Measurements from ENCODE around the gene WDR54. TPM values are rescaled to one million over a fixed set of nuclear protein-coding genes. Genes with fewer than 3 reads are reported as not detected.

WDR54 gene
- total RNA-seq, 1 donor from 2014 or later, result 25.0 TPM

GRCh38 chr2:74375838-74376237 is 45.7 kb upstream of the WDR54 start:
- TF ChIP-seq CTCF (IDR thresholded peaks at IDR 0.05; ENCODE audit: unreplicated experiment), result no peak
- peak overlapping the region; percentile 36 for H3K27ac Mint-ChIP-seq
- no peaks in the 10 kb centered on the region for H3K27me3 Mint-ChIP-seq (ENCODE audit: low read depth)
- peaks cover 25% of the 10 kb centered on the region for H3K4me1 Mint-ChIP-seq
- no peak overlapping the region for H3K4me3 Mint-ChIP-seq
- H3K9me3 Mint-ChIP-seq, result no peaks in the 10 kb centered on the region
- peaks cover 5% of the 10 kb centered on the region for H3K36me3 Mint-ChIP-seq
- no peak for DNase-seq (ENCODE audit: low spot score in 2 of 2, unreplicated experiment in 2 of 2)

DNA sequence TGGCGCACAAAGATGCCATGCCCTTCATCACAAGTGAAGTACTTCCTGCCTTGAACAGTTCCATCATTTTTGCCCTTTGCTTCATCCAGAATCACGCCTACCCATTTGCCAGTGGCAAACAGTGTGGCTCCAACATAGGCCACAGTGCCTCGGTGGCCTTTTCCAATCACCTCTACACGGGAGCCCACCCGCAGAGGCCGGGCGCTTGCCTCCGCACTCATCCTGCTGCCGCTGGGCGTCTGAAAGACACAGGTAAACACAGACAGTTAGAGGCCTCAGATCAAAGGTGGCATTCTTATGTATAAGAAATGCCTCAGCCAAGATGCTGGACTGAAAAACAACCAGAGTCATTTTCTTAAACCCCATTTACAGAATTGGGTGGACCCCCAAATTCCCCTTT is 43.5 kb upstream of the WDR54 start:
- H3K27ac Mint-ChIP-seq, result no peak overlapping the region
- H3K36me3 Mint-ChIP-seq, result no peaks in the 10 kb centered on the region
- no peak overlapping the region for H3K4me3 Mint-ChIP-seq
- no peak for TF ChIP-seq CTCF (IDR thresholded peaks at IDR 0.05; ENCODE audit: unreplicated experiment)
- no peaks in the 10 kb centered on the region for H3K9me3 Mint-ChIP-seq
- H3K4me1 Mint-ChIP-seq, result peaks cover 25% of the 10 kb centered on the region
- no peaks in the 10 kb centered on the region for H3K27me3 Mint-ChIP-seq (ENCODE audit: low read depth)
- DNase-seq (ENCODE audit: low spot score in 2 of 2, unreplicated experiment in 2 of 2), result no peak

DNA sequence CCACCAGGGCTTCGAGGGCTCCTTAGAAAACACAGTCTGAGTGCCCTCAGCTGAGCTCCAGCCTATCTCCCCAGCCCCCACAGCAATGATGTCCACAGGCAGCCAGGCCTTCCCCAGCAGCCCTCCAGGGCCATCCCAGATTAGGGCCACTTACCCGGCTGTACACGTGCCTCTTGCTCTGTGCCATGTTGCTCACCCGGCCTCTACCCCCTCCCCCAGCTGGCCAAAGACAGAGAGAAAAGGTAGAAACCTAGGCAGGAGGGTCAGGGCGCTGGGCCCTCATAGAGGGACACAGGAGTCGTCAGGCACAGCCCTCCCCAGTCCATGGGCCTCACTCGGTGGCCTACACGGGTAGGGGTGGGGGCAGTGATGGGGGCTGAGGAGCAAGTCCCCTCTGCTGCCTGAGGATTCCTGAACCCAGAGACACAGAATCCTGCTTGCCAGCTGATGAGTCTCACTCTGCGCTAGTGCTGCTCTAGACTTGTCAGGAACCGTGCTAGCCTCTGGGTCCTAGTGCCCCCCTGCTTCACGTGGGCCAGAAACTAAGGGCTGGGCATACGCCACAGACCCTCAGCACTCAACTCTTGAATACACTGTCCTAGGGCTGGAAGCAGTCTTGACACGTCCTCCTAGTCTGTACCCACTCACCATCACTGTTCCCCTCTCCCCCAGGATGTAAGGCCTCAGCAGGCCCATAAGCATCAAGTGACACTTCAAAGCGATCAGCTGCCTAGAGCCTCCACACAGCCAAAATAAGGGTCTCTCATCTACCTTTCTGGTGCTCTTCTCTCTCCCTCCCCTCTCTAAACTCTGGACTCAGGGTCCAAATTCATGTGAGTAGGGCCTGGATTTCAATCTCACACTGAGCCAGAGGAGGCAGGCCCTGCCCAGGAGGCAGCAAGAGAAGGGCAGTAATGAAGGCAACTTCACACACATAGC is 41.4 kb upstream of the WDR54 start, which contains the start of gene DCTN1:
TSS of gene DCTN1 (minus strand) at position 461 of the 939 bp plus-strand sequence. CDS start at position 187, 274 bp downstream.
- Mint-ChIP-seq H3K27me3 (ENCODE audit: low read depth) (no peaks in the 10 kb centered on the region), H3K4me1 (peaks cover 12% of the 10 kb centered on the region), H3K9me3 (no peaks in the 10 kb centered on the region), H3K4me3 (peak within 1 kb of the TSS; percentile 49), H3K27ac (peak within 1 kb of the TSS; percentile 76), H3K36me3 (no peaks in the 10 kb centered on the region)
- no peak for TF ChIP-seq CTCF (IDR thresholded peaks at IDR 0.05; ENCODE audit: unreplicated experiment)
- DNase-seq (ENCODE audit: low spot score in 2 of 2, unreplicated experiment in 2 of 2), result no peak

GRCh38 chr2:74381751-74382150 is 39.8 kb upstream of the WDR54 start:
- no peaks in the 10 kb centered on the region for H3K9me3 Mint-ChIP-seq
- no peaks in the 10 kb centered on the region for H3K36me3 Mint-ChIP-seq
- TF ChIP-seq CTCF (IDR thresholded peaks at IDR 0.05; ENCODE audit: unreplicated experiment), result no peak
- peaks cover 10% of the 10 kb centered on the region for H3K4me1 Mint-ChIP-seq
- H3K27me3 Mint-ChIP-seq (ENCODE audit: low read depth), result no peaks in the 10 kb centered on the region
- DNase-seq (ENCODE audit: low spot score in 2 of 2, unreplicated experiment in 2 of 2), result no peak
- no peak overlapping the region for H3K4me3 Mint-ChIP-seq
- H3K27ac Mint-ChIP-seq, result no peak overlapping the region

DNA sequence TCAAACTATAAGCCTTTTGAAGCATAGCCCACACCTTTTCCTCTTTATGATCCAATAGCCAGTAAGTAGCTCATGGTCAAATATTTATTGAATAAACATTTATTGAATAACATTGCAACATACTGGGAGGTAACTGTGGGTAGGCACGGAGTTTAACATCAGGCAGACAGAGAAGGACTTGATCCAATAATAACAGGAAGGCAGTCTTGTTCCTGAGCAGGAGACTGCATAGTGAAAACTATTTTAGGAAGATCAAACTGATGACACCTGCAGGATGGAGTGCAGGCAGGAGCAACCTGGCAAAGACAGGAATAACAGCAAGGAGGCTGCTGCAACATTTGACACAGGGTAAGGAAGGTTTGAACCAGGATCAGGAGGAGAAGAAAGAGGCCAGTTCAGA is 38.3 kb upstream of the WDR54 start:
- H3K4me1 Mint-ChIP-seq, result peaks cover 10% of the 10 kb centered on the region
- no peaks in the 10 kb centered on the region for H3K27me3 Mint-ChIP-seq (ENCODE audit: low read depth)
- no peak overlapping the region for H3K4me3 Mint-ChIP-seq
- H3K27ac Mint-ChIP-seq, result no peak overlapping the region
- no peak for TF ChIP-seq CTCF (IDR thresholded peaks at IDR 0.05; ENCODE audit: unreplicated experiment)
- no peak for DNase-seq (ENCODE audit: low spot score in 2 of 2, unreplicated experiment in 2 of 2)
- H3K9me3 Mint-ChIP-seq, result no peaks in the 10 kb centered on the region
- no peaks in the 10 kb centered on the region for H3K36me3 Mint-ChIP-seq

Measured in mesothelial cell of epicardium (in vitro differentiated cells).